Mesendoderm (in vitro differentiated cells): ENCODE data around the gene IQSEC1.
A peak's percentile ranks its signal among the peaks of the same experiment; 100 is the strongest.

Source experiments
- DNase-seq: peaks from one replicate; pipeline ENCODE4 v3.0.0; 2013
- H2AK5ac ChIP-seq: 2 replicates; pipeline ENCODE4 v1.6.1; 2013; ENCODE audit warnings: low read length, inconsistent platforms
- H2BK120ac ChIP-seq: 2 replicates; pipeline ENCODE4 v1.6.1; 2013; ENCODE audit warnings: low read depth, mild to moderate bottlenecking, low read length, moderate library complexity, mixed read lengths
- H2BK15ac ChIP-seq: replicated peaks from 2 replicates; pipeline ENCODE4 v1.6.1; 2013; ENCODE audit warnings: low read depth, mild to moderate bottlenecking, moderate library complexity
- H2BK5ac ChIP-seq: 2 replicates; pipeline ENCODE4 v1.6.1; 2013; ENCODE audit warnings: low read length, inconsistent platforms
- H3K18ac ChIP-seq: 2 replicates; pipeline ENCODE4 v1.6.1; 2013; ENCODE audit warnings: mild to moderate bottlenecking, low read length, mixed read lengths
- H3K23ac ChIP-seq: one replicate; pipeline ENCODE4 v1.6.1; 2013; ENCODE audit warnings: low read length
- H3K27ac ChIP-seq: 2 replicates; pipeline ENCODE4 v1.5.1; 2013; ENCODE audit warnings: low read depth, mild to moderate bottlenecking, inconsistent platforms, low read length, moderate library complexity
- H3K27me3 ChIP-seq: 2 replicates; pipeline ENCODE4 v1.6.1; 2013; ENCODE audit warnings: low read length, control low read depth, mild to moderate bottlenecking, inconsistent platforms; ENCODE audit not compliant: insufficient read depth, poor library complexity
- H3K36me3 ChIP-seq: 2 replicates; pipeline ENCODE4 v1.6.1; 2013; ENCODE audit warnings: low read length, inconsistent platforms; ENCODE audit not compliant: control insufficient read depth, insufficient read depth
- H3K4ac ChIP-seq: one replicate; pipeline ENCODE4 v1.6.1; 2013; ENCODE audit warnings: low read depth, mild to moderate bottlenecking, low read length, moderate library complexity
- H3K4me1 ChIP-seq: 2 replicates; pipeline ENCODE4 v1.6.1; 2013; ENCODE audit warnings: low read depth, low read length, inconsistent platforms; ENCODE audit not compliant: control insufficient read depth
- H3K4me2 ChIP-seq: 2 replicates; pipeline ENCODE4 v1.6.1; 2013; ENCODE audit warnings: low read length
- H3K4me3 ChIP-seq: 2 replicates; pipeline ENCODE4 v1.5.1; 2013; ENCODE audit warnings: mild to moderate bottlenecking, low read length
- H3K56ac ChIP-seq: one replicate; pipeline ENCODE4 v1.6.1; 2013; ENCODE audit warnings: low read length
- H3K79me1 ChIP-seq: 2 replicates; pipeline ENCODE4 v1.6.1; 2013; ENCODE audit warnings: low read length, inconsistent platforms
- H3K79me2 ChIP-seq: 2 replicates; pipeline ENCODE4 v1.6.1; 2013; ENCODE audit warnings: mild to moderate bottlenecking, low read length; ENCODE audit not compliant: control insufficient read depth, insufficient read depth
- H3K9ac ChIP-seq: 2 replicates; pipeline ENCODE4 v1.6.1; 2013; ENCODE audit warnings: low read length, inconsistent platforms
- H4K5ac ChIP-seq: one replicate; pipeline ENCODE4 v1.6.1; 2013; ENCODE audit warnings: low read length
- H4K8ac ChIP-seq: one replicate; pipeline ENCODE4 v1.6.1; 2013; ENCODE audit warnings: low read depth, mild to moderate bottlenecking, control low read depth, low read length, moderate library complexity
- WGBS: extraction: QIAGEN DNeasy Blood & Tissue Kit; methylation state at CpG from one replicate; pipeline ENCODE4 v1.1.7; 2013; ENCODE audit warnings: low lambda C conversion rate, missing lambda C conversion rate; ENCODE audit not compliant: insufficient coverage; ENCODE audit errors: extremely low coverage; 5-methylcytosine and 5-hydroxymethylcytosine counted together

Gene IQSEC1

DNA sequence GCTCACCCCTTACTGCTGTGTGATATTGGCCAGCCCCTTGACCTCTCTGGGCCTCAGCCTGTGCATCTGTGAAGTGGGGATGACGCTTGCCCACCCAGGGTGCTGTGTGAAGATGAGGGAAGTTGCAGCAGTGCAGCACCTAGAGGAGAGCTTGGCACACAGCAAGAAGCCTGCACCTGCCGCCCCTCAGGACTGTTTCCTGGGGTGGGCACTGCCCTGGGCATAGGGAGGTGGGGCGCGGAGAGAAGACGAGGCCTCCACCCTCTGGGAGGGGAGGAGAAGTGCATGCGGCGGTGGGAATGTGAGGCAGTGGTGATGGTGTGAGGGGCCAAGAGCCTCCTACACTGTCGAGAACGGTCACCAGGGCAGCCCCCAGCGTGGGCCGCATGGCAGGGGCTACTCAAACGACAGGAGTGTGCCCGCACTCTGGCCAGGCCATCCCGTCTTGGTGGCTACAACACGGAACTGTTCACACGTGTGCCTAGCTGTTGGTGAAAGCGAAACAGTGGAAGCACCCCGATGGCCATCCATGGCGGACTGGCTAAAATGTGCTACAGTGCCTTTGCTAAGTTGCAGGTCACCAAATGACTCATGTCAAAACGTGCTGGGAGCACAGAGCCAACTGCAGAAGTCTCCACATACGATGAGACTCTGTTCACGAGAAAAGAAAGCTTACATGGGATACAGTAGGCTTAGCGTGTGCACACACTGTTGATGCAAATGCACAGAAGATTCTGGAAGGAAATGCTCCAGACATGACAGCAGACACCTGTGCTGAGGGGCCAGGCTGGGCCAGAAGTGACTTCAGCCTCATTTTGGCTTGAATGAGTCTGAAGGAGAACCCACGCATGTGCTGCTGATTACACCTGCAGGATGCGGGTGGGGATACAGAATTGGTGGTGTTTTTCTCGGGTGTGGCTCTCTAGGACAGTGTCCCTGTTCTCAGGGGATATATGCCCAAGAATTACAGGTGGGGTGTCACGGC, 40.4 kb upstream of the IQSEC1 start:
- WGBS = no CpG with 5 or more reads among the region's 27 CpGs
- Histone ChIP-seq H3K27me3 (no peaks in the 10 kb centered on the region), H3K18ac (no peak overlapping the region)

DNA sequence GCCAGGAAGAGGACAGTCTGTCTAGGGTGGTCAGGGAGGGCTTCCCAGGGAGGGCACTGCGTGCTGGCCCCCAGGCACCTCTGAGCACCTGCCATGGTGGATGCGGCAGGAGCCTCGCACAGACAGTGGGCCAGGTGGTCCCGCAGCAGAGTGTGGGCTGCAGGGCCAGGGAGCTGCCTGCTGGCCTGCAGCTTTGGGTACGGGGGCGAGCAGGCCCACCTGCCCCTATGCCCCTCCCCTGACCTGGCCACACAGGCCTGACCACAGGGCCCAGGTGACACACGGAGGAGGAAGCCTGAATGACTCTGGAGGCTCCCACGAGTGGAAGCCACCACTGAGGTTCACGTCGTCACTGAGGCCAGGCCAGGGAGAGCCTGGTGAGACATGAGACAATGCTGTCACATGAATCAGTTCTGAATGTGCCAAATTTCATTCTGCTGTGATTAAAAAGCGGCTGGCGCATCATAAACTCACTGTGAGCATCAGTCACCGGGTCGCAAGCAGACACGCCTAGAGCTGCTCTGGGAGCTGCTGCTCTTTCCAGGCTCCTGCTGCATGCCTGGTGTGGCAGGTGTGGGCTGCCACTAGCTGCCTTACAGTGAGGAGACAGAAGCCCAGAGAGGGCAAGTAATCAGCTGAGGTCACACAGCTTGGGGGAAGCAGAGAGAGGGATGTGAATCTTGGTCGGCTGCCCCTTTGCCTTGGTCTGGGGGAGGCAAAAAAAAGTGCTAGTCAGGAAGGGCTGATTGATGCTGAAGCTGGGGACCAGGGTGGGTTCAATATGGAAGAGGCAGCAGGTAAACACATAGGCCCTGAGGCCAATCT, 39.5 kb upstream of the IQSEC1 start:
- no peak overlapping the region for H3K4ac ChIP-seq
- H4K8ac ChIP-seq = no peak overlapping the region
- H2BK120ac ChIP-seq = no peak overlapping the region
- H3K4me2 ChIP-seq = no peak overlapping the region
- WGBS = no CpG with 5 or more reads among the region's 16 CpGs
- H2BK15ac ChIP-seq = no peak overlapping the region
- H3K27me3 ChIP-seq = no peaks in the 10 kb centered on the region
- no peaks in the 10 kb centered on the region for H3K36me3 ChIP-seq
- no peak overlapping the region for H3K27ac ChIP-seq
- no peak overlapping the region for H2AK5ac ChIP-seq
- no peaks in the 10 kb centered on the region for H3K79me1 ChIP-seq
- no peaks in the 10 kb centered on the region for H3K79me2 ChIP-seq
- no peak overlapping the region for H4K5ac ChIP-seq
- no peak overlapping the region for H3K23ac ChIP-seq
- no peak overlapping the region for H3K18ac ChIP-seq
- no peak overlapping the region for H2BK5ac ChIP-seq
- no peak overlapping the region for H3K4me3 ChIP-seq
- no peak overlapping the region for H3K9ac ChIP-seq
- peaks cover under 1% of the 10 kb centered on the region for H3K4me1 ChIP-seq
- no peak overlapping the region for H3K56ac ChIP-seq
- DNase-seq = no peak

More for the DNA sequence above, 40.4 kb upstream of the IQSEC1 start:
- Histone ChIP-seq H3K4ac (no peak overlapping the region), H3K79me2 (no peaks in the 10 kb centered on the region), H2BK5ac (no peak overlapping the region), H3K4me3 (no peak overlapping the region), H2AK5ac (no peak overlapping the region), H3K56ac (no peak overlapping the region), H3K9ac (no peak overlapping the region), H4K5ac (no peak overlapping the region), H3K27ac (no peak overlapping the region), H3K23ac (no peak overlapping the region), H3K79me1 (no peaks in the 10 kb centered on the region), H2BK15ac (no peak overlapping the region), H3K4me1 (peaks cover 2% of the 10 kb centered on the region), H3K36me3 (no peaks in the 10 kb centered on the region), H2BK120ac (no peak overlapping the region), H3K4me2 (no peak overlapping the region), H4K8ac (no peak overlapping the region)
- no peak for DNase-seq

GRCh38 chr3:13111873-13112520, 38.8 kb upstream of the IQSEC1 start:
- no peak overlapping the region for H3K9ac ChIP-seq
- H3K27ac ChIP-seq = no peak overlapping the region
- H3K79me2 ChIP-seq = no peaks in the 10 kb centered on the region
- H3K4me3 ChIP-seq = no peak overlapping the region
- no peak overlapping the region for H2BK120ac ChIP-seq
- no peak overlapping the region for H3K23ac ChIP-seq
- no peaks in the 10 kb centered on the region for H3K27me3 ChIP-seq
- no peak overlapping the region for H2AK5ac ChIP-seq
- no peak overlapping the region for H3K4me2 ChIP-seq
- no CpG with 5 or more reads among the region's 13 CpGs for WGBS
- H4K8ac ChIP-seq = no peak overlapping the region
- no peak overlapping the region for H2BK5ac ChIP-seq
- no peaks in the 10 kb centered on the region for H3K36me3 ChIP-seq
- no peak overlapping the region for H4K5ac ChIP-seq
- H3K18ac ChIP-seq = no peak overlapping the region
- H3K4ac ChIP-seq = no peak overlapping the region
- no peak overlapping the region for H3K56ac ChIP-seq
- DNase-seq = no peak
- H3K79me1 ChIP-seq = no peaks in the 10 kb centered on the region
- no peak overlapping the region for H2BK15ac ChIP-seq
- H3K4me1 ChIP-seq = no peaks in the 10 kb centered on the region

GRCh38 chr3:13111173-13111872, 38.1 kb upstream of the IQSEC1 start:
- H2BK15ac ChIP-seq = no peak overlapping the region
- no peak overlapping the region for H3K56ac ChIP-seq
- no peak overlapping the region for H2BK5ac ChIP-seq
- H3K4me2 ChIP-seq = no peak overlapping the region
- H3K27ac ChIP-seq = no peak overlapping the region
- H3K79me1 ChIP-seq = no peaks in the 10 kb centered on the region
- no CpG with 5 or more reads among the region's 9 CpGs for WGBS
- H3K79me2 ChIP-seq = no peaks in the 10 kb centered on the region
- no peak overlapping the region for H3K9ac ChIP-seq
- no peaks in the 10 kb centered on the region for H3K27me3 ChIP-seq
- H4K8ac ChIP-seq = no peak overlapping the region
- H3K18ac ChIP-seq = no peak overlapping the region
- no peak overlapping the region for H3K4me3 ChIP-seq
- no peak overlapping the region for H3K4ac ChIP-seq
- H2AK5ac ChIP-seq = no peak overlapping the region
- H3K4me1 ChIP-seq = no peaks in the 10 kb centered on the region
- H2BK120ac ChIP-seq = no peak overlapping the region
- H3K23ac ChIP-seq = no peak overlapping the region
- no peaks in the 10 kb centered on the region for H3K36me3 ChIP-seq
- H4K5ac ChIP-seq = no peak overlapping the region
- DNase-seq = no peak

GRCh38 chr3:13110678-13111116, 37.5 kb upstream of the IQSEC1 start:
- H3K18ac ChIP-seq = no peak overlapping the region
- no peak overlapping the region for H3K27ac ChIP-seq
- no peak overlapping the region for H3K9ac ChIP-seq
- H3K79me2 ChIP-seq = no peaks in the 10 kb centered on the region
- H2AK5ac ChIP-seq = no peak overlapping the region
- H3K56ac ChIP-seq = no peak overlapping the region
- no peak overlapping the region for H3K4me2 ChIP-seq
- H3K23ac ChIP-seq = no peak overlapping the region
- no peak overlapping the region for H2BK5ac ChIP-seq
- H3K27me3 ChIP-seq = no peaks in the 10 kb centered on the region
- no peaks in the 10 kb centered on the region for H3K79me1 ChIP-seq
- no peaks in the 10 kb centered on the region for H3K4me1 ChIP-seq
- no peak overlapping the region for H2BK15ac ChIP-seq
- H4K5ac ChIP-seq = no peak overlapping the region
- no CpG with 5 or more reads among the region's 8 CpGs for WGBS
- no peak overlapping the region for H4K8ac ChIP-seq
- DNase-seq = peak; percentile 18
- no peaks in the 10 kb centered on the region for H3K36me3 ChIP-seq
- no peak overlapping the region for H3K4me3 ChIP-seq
- H2BK120ac ChIP-seq = no peak overlapping the region
- no peak overlapping the region for H3K4ac ChIP-seq
